COR-L47 (cell line): ENCODE data around the gene SPATA9.
A peak's percentile ranks its signal among the peaks of the same experiment; 100 is the strongest.

Experiments used
- DNase-seq: peaks from one replicate; lab custom pipeline; 2025; lab: John Stamatoyannopoulos, UW

The SPATA9 gene

DNA sequence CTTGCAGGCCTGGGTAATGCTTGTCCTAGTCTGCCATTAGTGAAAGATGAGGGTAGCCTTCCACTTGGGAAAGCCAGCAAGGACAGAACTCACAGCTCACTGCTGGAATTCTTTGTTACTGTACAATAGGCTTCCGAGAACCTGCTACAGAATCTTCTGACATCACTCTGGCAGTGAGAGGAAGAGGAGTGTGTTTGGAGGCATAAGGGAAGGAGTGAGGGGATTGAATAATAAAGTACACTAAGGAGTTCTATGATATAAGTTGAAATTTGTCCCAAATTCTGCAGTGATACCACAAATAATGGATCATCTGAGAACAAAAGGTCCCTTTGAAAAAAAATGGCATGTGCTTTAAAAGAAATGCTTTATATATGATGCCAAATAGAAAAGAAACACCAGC lies at the start of gene SPATA9:
Gene SPATA9, minus strand, starts transcription at position 101 of the 400 bp plus-strand sequence. CDS start 137 bp downstream, outside the sequence.
- DNase-seq: no peak

- peak; percentile 49 for DNase-seq
Measured at GRCh38 chr5:95731571-95732554, 49.1 kb upstream of the SPATA9 start.

DNA sequence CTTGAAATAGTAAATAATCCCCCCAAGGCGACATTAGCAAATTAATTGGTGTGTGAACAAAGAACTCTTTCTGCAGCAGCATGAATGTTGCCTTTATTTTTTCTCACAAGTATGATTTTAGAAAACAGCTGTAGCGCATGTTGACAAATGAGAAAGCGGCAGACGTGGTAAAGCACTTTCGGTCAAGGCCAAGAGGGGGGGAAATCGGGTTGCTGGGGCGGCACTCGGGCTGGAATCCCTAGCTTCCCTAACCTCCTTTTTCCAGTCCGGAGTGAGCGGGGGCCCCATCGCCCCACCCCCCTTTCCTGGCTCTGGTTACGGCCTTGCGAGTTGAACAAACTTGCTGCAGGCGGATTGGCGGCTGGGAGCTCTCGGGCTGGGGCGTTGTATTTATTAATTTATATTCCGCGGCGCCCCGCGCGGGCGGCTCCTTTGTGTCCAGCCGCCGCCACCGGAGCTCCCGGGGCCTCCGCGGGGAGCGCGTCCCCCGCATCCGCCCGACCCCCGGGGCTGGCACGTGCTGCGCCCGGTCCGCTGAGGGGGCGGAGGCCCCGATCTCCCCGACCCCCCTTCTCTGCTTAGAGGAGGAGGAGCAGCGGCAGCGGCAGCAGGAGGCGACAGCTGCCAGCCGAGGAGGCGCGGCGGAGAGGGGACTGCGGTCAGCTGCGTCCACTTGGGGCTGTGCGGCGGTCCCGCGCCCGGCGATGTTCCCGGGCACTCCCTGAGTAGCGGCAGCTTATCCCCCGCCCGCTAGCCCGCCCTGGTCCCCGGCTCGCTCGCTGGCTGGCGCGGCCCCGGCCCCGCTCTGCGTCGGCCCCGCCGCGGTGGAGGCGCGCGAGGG lies 48.2 kb upstream of the SPATA9 start, which contains the start of gene RHOBTB3:
Gene RHOBTB3, plus strand, starts transcription at position 607 of the 841 bp plus-strand sequence. CDS start 347 bp downstream, outside the sequence.
- DNase-seq: peak; percentile 93

DNA sequence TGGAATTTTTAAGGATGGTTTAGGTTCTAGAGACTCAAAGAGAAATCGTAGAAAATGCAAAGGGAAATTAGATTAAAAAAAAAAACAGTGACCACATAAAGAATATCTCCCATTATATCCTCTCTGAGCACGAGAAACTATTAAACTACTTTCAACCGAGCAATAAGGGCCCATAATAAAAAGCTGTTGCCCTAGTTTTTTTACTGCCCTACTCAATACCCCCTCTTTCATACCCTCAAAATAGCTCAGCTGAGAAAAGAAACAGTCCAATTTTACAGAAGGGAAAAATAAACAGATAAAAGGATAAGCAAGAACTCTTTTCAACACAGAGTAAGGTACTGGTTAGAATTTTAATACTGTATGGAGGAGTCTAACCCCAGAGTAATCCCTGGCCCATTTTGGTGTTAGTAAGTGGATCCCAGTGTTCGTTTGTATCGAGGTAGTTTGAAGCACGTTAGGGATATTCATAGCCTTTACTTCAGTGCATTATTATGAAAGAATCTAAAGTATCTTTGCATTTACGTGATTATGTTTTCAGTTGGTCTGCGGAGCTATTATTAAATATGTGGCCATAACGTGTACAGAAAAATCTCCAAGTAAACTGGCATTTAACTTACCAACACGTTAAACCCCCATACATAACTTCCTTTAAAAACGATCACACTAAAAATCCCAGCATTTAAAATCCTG lies 47.4 kb upstream of the SPATA9 start:
- no peak for DNase-seq

DNA sequence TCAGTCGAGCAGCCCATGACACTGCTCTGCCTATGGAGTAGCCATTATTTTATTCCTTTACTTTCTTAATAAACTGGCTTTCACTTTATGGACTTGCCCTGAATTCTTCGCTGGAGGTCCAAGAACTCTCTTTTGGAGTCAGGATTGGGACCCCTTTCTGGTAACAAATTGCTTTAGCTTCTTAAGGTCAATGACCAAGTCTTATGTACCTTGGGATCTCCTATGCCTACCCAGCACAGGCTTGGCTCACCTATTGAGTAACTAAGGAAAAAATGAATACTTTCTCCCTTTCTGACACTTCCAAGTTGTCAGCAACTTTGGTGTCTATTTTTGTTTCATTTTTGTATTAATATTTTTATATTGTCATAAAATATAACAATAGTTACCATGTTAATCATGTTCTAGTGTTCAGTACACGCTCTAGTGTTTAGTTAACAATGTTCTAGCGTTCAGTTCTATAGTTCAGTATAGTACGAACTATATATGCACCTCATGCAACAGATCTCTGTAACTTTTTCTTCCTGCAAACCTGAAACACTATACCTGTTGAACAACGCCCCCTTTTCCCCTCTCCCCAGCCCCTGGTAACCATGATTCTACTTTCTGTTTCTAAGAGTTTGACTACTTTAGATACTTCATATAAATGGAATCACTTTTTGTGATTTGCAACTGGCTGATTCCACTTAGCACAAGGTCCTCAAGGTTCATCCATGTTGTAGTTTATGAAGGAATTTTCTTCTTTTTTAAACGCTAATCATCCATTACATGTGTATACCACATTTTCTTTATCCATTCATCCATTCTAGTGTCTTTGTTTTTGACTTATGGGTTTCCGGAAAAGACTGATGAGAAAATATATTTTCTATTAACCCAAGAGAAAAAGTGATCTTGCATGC lies 46.6 kb upstream of the SPATA9 start:
- DNase-seq: no peak

DNA sequence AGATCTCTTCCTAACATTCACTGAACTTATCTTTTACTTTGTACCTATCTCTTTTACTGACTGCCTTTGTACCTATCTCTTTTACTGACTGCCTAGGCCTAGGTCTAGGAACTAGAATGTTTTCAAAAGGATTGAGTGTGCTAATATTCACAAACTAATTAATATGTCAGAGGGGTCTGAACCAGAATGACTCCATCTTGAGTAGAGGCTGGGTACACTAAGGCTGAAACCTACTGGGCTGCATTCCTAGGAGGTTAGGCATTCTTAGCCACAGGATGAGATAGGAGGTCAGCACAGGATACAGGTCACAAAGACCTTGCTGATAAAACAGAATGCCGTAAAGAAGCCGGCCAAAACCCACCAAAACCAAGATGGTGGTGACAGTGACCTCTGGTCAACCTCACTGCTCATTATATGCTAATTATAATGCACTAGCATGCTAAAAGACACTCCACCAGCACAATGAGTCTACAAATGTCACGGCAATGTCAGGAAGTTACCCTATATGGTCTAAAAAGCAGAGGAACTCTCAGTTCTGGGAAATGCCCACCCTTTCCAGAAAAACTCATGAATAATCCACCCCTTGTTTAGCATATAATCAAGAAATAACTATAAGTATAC lies 45.8 kb upstream of the SPATA9 start:
- DNase-seq: no peak

DNA sequence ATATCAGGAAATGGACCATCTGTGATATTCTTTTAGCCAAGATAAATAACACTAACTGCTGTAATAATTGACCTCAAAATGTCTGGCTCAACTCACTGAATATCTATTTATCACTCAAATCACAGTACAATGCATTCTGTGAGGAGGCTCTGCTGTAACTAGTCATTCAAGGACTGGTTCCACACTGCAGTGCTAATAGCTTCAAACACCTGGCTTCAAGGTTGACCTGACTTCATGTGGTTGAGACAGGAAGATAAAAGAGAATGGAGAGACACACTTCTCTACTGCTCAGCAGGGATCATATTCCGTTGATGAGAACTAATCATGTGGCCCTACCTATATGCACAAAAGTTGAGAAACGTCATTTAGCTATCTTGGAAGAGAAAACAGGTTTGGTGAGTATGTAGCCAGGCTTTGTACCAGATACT lies 45.0 kb upstream of the SPATA9 start:
- DNase-seq: peak; percentile 80

- DNase-seq: no peak
Measured at GRCh38 chr5:95726811-95727763, 44.3 kb upstream of the SPATA9 start.

- DNase-seq: no peak
Measured at GRCh38 chr5:95725937-95726810, 43.4 kb upstream of the SPATA9 start.

DNA sequence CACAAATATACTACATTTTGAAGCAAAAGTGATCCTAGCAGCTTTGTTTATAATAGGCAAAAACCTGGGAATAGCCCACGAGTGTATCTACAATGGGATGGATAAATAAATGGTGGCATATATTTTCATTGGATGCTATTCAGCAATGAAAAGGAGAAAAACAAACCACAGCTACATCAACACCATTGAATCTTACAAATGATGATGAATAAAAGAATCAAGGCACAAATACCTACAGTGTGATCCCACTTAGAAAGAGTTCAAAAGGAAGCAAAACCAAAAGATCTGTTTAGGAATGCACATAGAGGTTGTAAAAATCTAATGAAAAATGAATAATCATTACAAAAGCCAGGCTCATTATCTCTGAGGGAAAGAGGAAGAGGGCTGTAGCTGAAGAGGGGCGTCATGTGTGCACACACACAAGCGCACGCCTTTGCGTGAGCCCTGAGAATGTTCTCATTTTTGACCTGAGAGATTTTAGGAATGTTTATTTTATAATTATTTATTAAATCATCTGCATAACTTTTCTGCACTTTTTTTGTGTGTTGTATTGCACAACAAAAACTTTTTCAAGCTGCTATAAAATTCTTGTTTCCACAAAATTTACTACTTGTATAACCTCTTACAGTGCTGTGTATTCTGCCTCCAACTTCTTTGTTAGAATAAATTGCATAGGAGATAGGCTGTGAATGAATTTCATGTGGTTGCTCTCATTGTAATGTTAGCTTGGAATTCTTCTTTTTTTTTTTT lies 42.5 kb upstream of the SPATA9 start:
- no peak for DNase-seq

GRCh38 chr5:95723632-95724369 lies 41.0 kb upstream of the SPATA9 start:
- no peak for DNase-seq

DNA sequence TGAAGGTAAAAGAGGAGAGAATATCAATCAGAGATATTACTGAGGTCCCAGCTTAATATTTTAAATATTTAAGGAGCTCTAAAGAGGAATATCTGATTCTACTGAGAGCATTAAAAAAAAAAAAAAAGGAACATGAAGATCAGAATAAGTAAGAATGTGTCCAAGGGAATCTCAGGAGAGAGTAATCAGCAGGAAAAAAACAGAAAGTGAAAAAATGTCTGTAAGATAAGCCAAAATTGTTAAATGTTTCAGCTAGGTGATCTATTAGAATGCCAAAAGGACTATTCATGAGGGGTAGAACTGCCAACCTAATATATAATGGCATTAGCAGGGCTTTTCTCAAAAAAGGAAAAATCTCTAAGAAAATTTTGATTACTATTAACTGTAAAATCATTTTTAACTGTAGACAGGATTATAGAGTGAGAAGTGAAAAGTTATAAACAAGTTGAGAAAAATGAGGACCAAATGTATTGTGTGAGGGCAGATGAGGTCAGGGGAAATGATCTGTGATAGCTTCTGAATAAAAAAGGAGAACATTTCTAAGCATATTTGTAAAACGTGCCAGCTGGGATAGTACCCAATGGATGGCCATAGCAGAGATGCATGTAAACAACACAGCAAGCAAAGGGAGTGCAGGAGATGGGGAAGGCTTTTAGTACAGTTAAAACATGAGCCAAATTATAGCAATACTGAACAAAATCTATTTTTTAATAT lies 38.9 kb upstream of the SPATA9 start:
- no peak for DNase-seq

- DNase-seq: no peak
Measured at GRCh38 chr5:95720094-95720786, 37.4 kb upstream of the SPATA9 start.

- no peak for DNase-seq
Measured at GRCh38 chr5:95718738-95719137, 35.9 kb upstream of the SPATA9 start.

DNA sequence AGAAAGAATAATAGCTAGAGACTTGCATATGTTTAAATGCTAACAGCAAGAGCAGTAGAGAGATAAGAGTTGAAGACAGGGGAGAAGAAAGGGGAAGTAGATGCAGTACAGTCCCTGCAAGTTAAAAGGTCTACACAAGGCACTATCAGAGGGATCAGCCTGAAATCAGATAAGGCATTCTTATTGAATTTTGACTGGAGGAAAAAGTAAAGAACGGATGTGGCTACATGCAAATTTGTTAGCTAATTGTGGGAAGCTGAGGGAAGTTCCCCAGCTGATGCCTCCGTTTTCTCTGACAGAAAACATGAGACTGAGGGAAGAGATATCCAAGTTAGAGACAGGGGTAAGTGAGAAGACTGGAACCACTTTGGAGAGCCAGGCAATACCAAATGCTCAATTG lies 35.4 kb upstream of the SPATA9 start:
- no peak for DNase-seq

DNA sequence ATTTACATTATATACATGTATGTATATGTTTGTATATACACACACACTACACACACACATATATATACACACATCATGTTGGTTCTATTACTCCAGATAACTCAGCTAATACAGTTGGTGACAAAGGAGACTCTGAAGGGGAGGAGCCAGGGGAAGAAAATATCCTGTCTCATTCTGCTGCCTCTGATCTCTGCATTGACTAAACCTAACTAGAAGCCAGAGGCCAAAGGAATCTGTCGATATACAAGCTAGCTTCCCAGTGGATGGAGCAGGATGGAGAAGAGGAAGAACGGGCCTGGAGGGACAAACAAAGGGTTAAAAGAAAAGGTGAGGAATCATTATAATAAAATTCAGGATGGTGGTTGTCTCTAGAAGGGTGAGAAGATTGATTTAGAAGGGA lies 34.6 kb upstream of the SPATA9 start:
- no peak for DNase-seq
